Endodermal cell (in vitro differentiated cells): ENCODE measurements around the gene SYCE3. TPM values are rescaled to one million over a fixed set of nuclear protein-coding genes. Genes with fewer than 3 reads are reported as not detected.
A peak's percentile ranks its signal among the peaks of the same experiment; 100 is the strongest.

Experiments used
- DNase-seq: peaks from one replicate; pipeline ENCODE4 v3.0.0-alpha.2; 2017
- H3K27ac ChIP-seq: 2 replicates; pipeline ENCODE4 v1.5.1; 2013; ENCODE audit warnings: mild to moderate bottlenecking, low read depth, low read length, moderate library complexity
- H3K27me3 ChIP-seq: 2 replicates; pipeline ENCODE4 v1.6.1; 2013; ENCODE audit warnings: mild to moderate bottlenecking, low read length, moderate library complexity; ENCODE audit not compliant: insufficient read depth, control insufficient read depth, poor library complexity, severe bottlenecking
- H3K36me3 ChIP-seq: 2 replicates; pipeline ENCODE4 v1.7.0; 2013; ENCODE audit warnings: mild to moderate bottlenecking, low read length, moderate library complexity; ENCODE audit not compliant: control insufficient read depth, insufficient read depth
- H3K4me1 ChIP-seq: one replicate; pipeline ENCODE4 v1.7.0; 2013; ENCODE audit warnings: low read length; ENCODE audit not compliant: control insufficient read depth, insufficient read depth
- H3K4me3 ChIP-seq: 2 replicates; pipeline ENCODE4 v1.5.1; 2013; ENCODE audit warnings: mild to moderate bottlenecking, low read length, moderate library complexity
- H3K9ac ChIP-seq: 2 replicates; pipeline ENCODE4 v1.6.1; 2013; ENCODE audit warnings: mild to moderate bottlenecking, low read length, moderate library complexity; ENCODE audit not compliant: poor library complexity, severe bottlenecking; ENCODE audit errors: extremely low read depth
- H3K9me3 ChIP-seq: 2 replicates; pipeline ENCODE4 v1.6.1; 2013; ENCODE audit warnings: mild to moderate bottlenecking, low read length, moderate library complexity; ENCODE audit not compliant: control insufficient read depth
- H3K27ac Mint-ChIP-seq: 2 replicates; pipeline ENCODE4 v1.8.0; 2020; ENCODE audit warnings: mixed read lengths
- H3K27me3 Mint-ChIP-seq: 2 replicates; pipeline ENCODE4 v1.8.0; 2021; ENCODE audit warnings: mild to moderate bottlenecking, mixed read lengths; ENCODE audit not compliant: insufficient read depth
- H3K36me3 Mint-ChIP-seq: 2 replicates; pipeline ENCODE4 v1.8.0; 2020; ENCODE audit warnings: low read depth, mixed read lengths
- H3K4me1 Mint-ChIP-seq: 2 replicates; pipeline ENCODE4 v1.8.0; 2020; ENCODE audit warnings: mixed read lengths
- H3K4me3 Mint-ChIP-seq: 2 replicates; pipeline ENCODE4 v1.8.0; 2020; ENCODE audit warnings: mild to moderate bottlenecking, moderate library complexity, mixed read lengths
- H3K9me3 Mint-ChIP-seq: 2 replicates; pipeline ENCODE4 v1.8.0; 2020; ENCODE audit warnings: mild to moderate bottlenecking, mixed read lengths
- CTCF ChIP-seq: fragments of 200-600 bp; sonication (generic); conservative IDR thresholded peaks from 2 replicates; pipeline ENCODE4 v1.5.0; 2021; ENCODE audit warnings: antibody characterized with exemption, mild to moderate bottlenecking
- WGBS, 2 experiments: methylation state at CpG; one replicate each; pipeline versions ENCODE4 v1.1.5 to v1.1.7; 2013; ENCODE audit warnings: missing lambda C conversion rate in 2 of 2, mixed read lengths in 1 of 2; ENCODE audit not compliant: insufficient coverage in 1 of 2, insufficient read length in 1 of 2; 5-methylcytosine and 5-hydroxymethylcytosine counted together
- long read RNA-seq, 4 experiments: library from polyadenylated mRNA in 2 of 4; library from RNA in 1 of 4; library from capped mRNA in 1 of 4; stranded (forward) in 3 of 4; unstranded in 1 of 4; transcript quantifications; one replicate each; pipeline ENCODE4 v2.0.0, GENCODE V29; 2020 to 2021; ENCODE audit warnings: inconsistent platforms in 1 of 4
- polyA plus RNA-seq, 2 experiments: library from polyadenylated mRNA; stranded (reverse); fragments of 50-300 nt; gene quantifications; one replicate each; pipeline ENCODE4 v1.2.3, GENCODE V29; 2013
- total RNA-seq, 2 donors: library from RNA; stranded (reverse); fragmentation: NEBNext Ultra II Directional in 1 of 2; extraction: Animal tissue kit (Norgen Biotek cat#: 25700) in 1 of 2; gene quantifications; 2 replicates in 1 of 2; 3 replicates in 1 of 2; pipeline ENCODE4 v1.2.1, GENCODE V29; 2021

SYCE3 gene
- total RNA-seq: under 1 TPM; 0.70 to 0.91 TPM
- not detected for polyA plus RNA-seq (2013, experiment 1 of 2)
- polyA plus RNA-seq (2013, experiment 2 of 2): 0.83 TPM
- long read RNA-seq, experiment 1, partial matches to known transcripts: 0 of 1 reads
- long read RNA-seq, experiment 1, other reads (novel, unspliced or antisense): 0 of 1 reads
- long read RNA-seq, experiment 2: 0 reads
- long read RNA-seq, experiment 3: 0 reads
- long read RNA-seq, experiment 4: 0 reads

- Mint-ChIP-seq H3K27me3 (peaks cover 55% of the 10 kb centered on the region), H3K27ac (peak within 1 kb of the TSS; percentile 65), H3K4me3 (peak within 1 kb of the TSS; percentile 86), H3K36me3 (peaks cover 3% of the 10 kb centered on the region), H3K4me1 (peaks cover 9% of the 10 kb centered on the region), H3K9me3 (no peaks in the 10 kb centered on the region)
- H3K9ac ChIP-seq: peak within 1 kb of the TSS; percentile 41
- peaks cover 34% of the 10 kb centered on the region for H3K27me3 ChIP-seq
- no peak within 1 kb of the TSS for H3K27ac ChIP-seq
- H3K4me1 ChIP-seq: no peaks in the 10 kb centered on the region
- no peaks in the 10 kb centered on the region for H3K9me3 ChIP-seq
- DNase-seq: peak; percentile 99
- peak; percentile 98 for TF ChIP-seq CTCF
- WGBS, 2 experiments: 3 to 8% methylated on average over 15 to 56 of the region's 61 CpGs
- H3K4me3 ChIP-seq: peak within 1 kb of the TSS; percentile 93
- peaks cover 4% of the 10 kb centered on the region for H3K36me3 ChIP-seq
These were observed at the start of gene SYCE3 for GRCh38 chr22:50562523-50563412. Gene SYCE3, minus strand, starts transcription at chr22:50562919. Its CDS starts 6,514 bp downstream, at chr22:50556405.

GRCh38 chr22:50612168-50612527 lies 49.4 kb upstream of the SYCE3 start:
- H3K36me3 Mint-ChIP-seq: no peaks in the 10 kb centered on the region

More at GRCh38 chr22:50612168-50612527, 49.4 kb upstream of the SYCE3 start:
- H3K4me3 Mint-ChIP-seq: no peak overlapping the region
- Histone ChIP-seq H3K36me3 (no peaks in the 10 kb centered on the region), H3K9ac (no peak overlapping the region), H3K4me3 (no peak overlapping the region), H3K27ac (no peak overlapping the region), H3K9me3 (no peaks in the 10 kb centered on the region), H3K27me3 (peaks cover 25% of the 10 kb centered on the region), H3K4me1 (no peaks in the 10 kb centered on the region)
- peak; percentile 40 for DNase-seq
- no peaks in the 10 kb centered on the region for H3K4me1 Mint-ChIP-seq
- no peak overlapping the region for H3K27ac Mint-ChIP-seq
- H3K27me3 Mint-ChIP-seq: peaks cover 60% of the 10 kb centered on the region
- no peaks in the 10 kb centered on the region for H3K9me3 Mint-ChIP-seq
- TF ChIP-seq CTCF: no peak
- WGBS, 2 experiments: 90 to 91% methylated on average over 5 to 6 of the region's 6 CpGs
